HEK293 (cell line): ENCODE results near the gene TAF15.

Source experiments
- GLIS2 ChIP-seq: fragments of 450-650 bp; formaldehyde crosslinking; IDR thresholded peaks from 2 replicates; pipeline ENCODE4 v1.5.1; 2016; ENCODE audit warnings: missing biosample characterization, missing genetic modification characterization
- YY1 ChIP-seq: fragments of 450-650 bp; formaldehyde crosslinking; IDR thresholded peaks from 2 replicates; pipeline ENCODE4 v1.5.1; 2018; ENCODE audit warnings: missing biosample characterization, missing genetic modification characterization
- YY2 ChIP-seq: fragments of 450-650 bp; formaldehyde crosslinking; IDR thresholded peaks from 2 replicates; pipeline ENCODE4 v1.5.1; 2016; ENCODE audit warnings: missing biosample characterization, missing genetic modification characterization
- ZNF514 ChIP-seq: fragments of 450-650 bp; formaldehyde crosslinking; IDR thresholded peaks from 2 replicates; pipeline ENCODE4 v1.5.1; 2016; ENCODE audit warnings: missing biosample characterization, missing genetic modification characterization
- ZNF585B ChIP-seq: fragments of 450-650 bp; formaldehyde crosslinking; IDR thresholded peaks from 2 replicates; pipeline ENCODE4 v1.5.1; 2016; ENCODE audit warnings: missing biosample characterization, missing genetic modification characterization
- TF ChIP-seq, protein P1 (sequence below): fragments of 450-650 bp; formaldehyde crosslinking; IDR thresholded peaks from 2 replicates; pipeline ENCODE4 v1.5.1; 2016; ENCODE audit warnings: missing biosample characterization, missing genetic modification characterization
- TF ChIP-seq, protein P2 (sequence below): fragments of 450-650 bp; formaldehyde crosslinking; IDR thresholded peaks from 2 replicates; pipeline ENCODE4 v1.5.1; 2016; ENCODE audit warnings: missing biosample characterization, missing genetic modification characterization

DNA sequence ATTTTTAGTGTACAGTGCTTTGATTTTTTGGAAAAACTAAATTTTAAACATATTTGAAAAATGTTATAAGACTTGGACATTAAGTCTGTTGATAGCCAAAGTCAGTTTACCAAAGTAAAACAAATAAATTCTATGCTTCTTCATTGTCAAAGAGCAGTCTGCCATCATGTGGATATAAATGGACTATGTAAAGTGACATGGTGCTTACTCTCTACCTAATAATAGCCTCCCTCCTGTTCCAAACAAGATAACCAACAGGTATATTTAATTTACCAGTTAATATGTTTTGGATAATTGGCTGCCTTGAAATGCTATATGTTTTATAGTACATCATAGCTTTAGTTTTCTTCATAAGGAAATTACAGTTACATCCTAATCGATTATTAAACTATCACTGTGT is 15.9 kb downstream of the TAF15 start:
- no peak for TF ChIP-seq ZNF514 (tag by site-specific recombination)
- TF ChIP-seq, protein P1, sequence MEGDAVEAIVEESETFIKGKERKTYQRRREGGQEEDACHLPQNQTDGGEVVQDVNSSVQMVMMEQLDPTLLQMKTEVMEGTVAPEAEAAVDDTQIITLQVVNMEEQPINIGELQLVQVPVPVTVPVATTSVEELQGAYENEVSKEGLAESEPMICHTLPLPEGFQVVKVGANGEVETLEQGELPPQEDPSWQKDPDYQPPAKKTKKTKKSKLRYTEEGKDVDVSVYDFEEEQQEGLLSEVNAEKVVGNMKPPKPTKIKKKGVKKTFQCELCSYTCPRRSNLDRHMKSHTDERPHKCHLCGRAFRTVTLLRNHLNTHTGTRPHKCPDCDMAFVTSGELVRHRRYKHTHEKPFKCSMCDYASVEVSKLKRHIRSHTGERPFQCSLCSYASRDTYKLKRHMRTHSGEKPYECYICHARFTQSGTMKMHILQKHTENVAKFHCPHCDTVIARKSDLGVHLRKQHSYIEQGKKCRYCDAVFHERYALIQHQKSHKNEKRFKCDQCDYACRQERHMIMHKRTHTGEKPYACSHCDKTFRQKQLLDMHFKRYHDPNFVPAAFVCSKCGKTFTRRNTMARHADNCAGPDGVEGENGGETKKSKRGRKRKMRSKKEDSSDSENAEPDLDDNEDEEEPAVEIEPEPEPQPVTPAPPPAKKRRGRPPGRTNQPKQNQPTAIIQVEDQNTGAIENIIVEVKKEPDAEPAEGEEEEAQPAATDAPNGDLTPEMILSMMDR (tag by site-specific recombination): no peak
- no peak for TF ChIP-seq GLIS2 (tag by site-specific recombination)
- TF ChIP-seq ZNF585B (tag by site-specific recombination): no peak
- no peak for TF ChIP-seq YY1 (tag by site-specific recombination)
- TF ChIP-seq, protein P2, sequence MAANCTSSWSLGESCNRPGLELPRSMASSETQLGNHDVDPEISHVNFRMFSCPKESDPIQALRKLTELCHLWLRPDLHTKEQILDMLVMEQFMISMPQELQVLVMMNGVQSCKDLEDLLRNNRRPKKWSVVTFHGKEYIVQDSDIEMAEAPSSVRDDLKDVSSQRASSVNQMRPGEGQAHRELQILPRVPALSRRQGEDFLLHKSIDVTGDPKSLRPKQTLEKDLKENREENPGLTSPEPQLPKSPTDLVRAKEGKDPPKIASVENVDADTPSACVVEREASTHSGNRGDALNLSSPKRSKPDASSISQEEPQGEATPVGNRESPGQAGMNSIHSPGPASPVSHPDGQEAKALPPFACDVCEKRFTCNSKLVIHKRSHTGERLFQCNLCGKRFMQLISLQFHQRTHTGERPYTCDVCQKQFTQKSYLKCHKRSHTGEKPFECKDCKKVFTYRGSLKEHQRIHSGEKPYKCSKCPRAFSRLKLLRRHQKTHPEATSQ: no peak
- no peak for TF ChIP-seq YY2
